ENCODE measurements around the gene MARS1.
"Not testable (repeated sequence)": the region's sequence is repeated elsewhere in the genome, so short reads cannot be mapped to it uniquely, and the experiment has no call there.

- TF ChIP-seq CTCF (conservative IDR thresholded peaks at IDR 0.05; ENCODE audit: low read depth, low read length); EZH2phosphoT487 (IDR thresholded peaks at IDR 0.05; ENCODE audit: borderline replicate concordance, low read length): not testable (repeated sequence)
These were observed 25.8 kb downstream of the MARS1 start for GRCh38 chr12:57513677-57514076.
